Effector memory CD8-positive, alpha-beta T cell (primary cell): ENCODE data around the gene ZNF274.
"Not testable (repeated sequence)": the region's sequence is repeated elsewhere in the genome, so short reads cannot be mapped to it uniquely, and the experiment has no call there.

Experiments
- ATAC-seq: fragments of 150-1000 bp; cut with Tn5 transposase; replicated peaks from 2 replicates; pipeline ENCODE4 v1.10.0; 2021; ENCODE audit warnings: mild to moderate bottlenecking, moderate library complexity
- DNase-seq, 3 experiments: peaks; one replicate each; pipeline ENCODE4 v3.0.0; 2021
- H3K27ac Mint-ChIP-seq, 2 donors: one replicate each; pipeline ENCODE4 v1.8.0; 2022; ENCODE audit warnings: mild to moderate bottlenecking in 2 of 2, mixed read lengths in 2 of 2, moderate library complexity in 2 of 2
- H3K27me3 Mint-ChIP-seq, 2 donors: one replicate each; pipeline ENCODE4 v1.8.0; 2022; ENCODE audit warnings: mixed read lengths in 2 of 2
- H3K36me3 Mint-ChIP-seq: one replicate; pipeline ENCODE4 v1.8.0; 2022; ENCODE audit warnings: mild to moderate bottlenecking, moderate library complexity, mixed read lengths; ENCODE audit not compliant: insufficient read depth
- H3K4me1 Mint-ChIP-seq, 2 donors: one replicate each; pipeline ENCODE4 v1.8.0; 2022; ENCODE audit warnings: low read depth in 2 of 2, mixed read lengths in 2 of 2
- H3K4me3 Mint-ChIP-seq, 2 donors: one replicate each; pipeline ENCODE4 v1.8.0; 2022; ENCODE audit warnings: mild to moderate bottlenecking in 2 of 2, mixed read lengths in 2 of 2, moderate library complexity in 2 of 2
- H3K9me3 Mint-ChIP-seq, 2 donors: one replicate each; pipeline ENCODE4 v1.8.0; 2022; ENCODE audit warnings: mixed read lengths in 2 of 2

Gene ZNF274

GRCh38 chr19:58227964-58228584 lies 45.2 kb downstream of the ZNF274 start:
- H3K9me3 Mint-ChIP-seq = peaks cover 1 to 7% of the 10 kb centered on the region in 2 donors
- ATAC-seq (no peak), DNase-seq (no peak)
- H3K4me3 Mint-ChIP-seq = peak overlapping the region; percentile 95 to 97
- peak overlapping the region; percentile 96 for H3K27ac Mint-ChIP-seq
- H3K4me1 Mint-ChIP-seq = peaks cover 19 to 23% of the 10 kb centered on the region in 2 donors
- peaks cover 24% of the 10 kb centered on the region for H3K36me3 Mint-ChIP-seq
- H3K27me3 Mint-ChIP-seq = no peaks in the 10 kb centered on the region

- peaks cover 19 to 23% of the 10 kb centered on the region in 2 donors for H3K4me1 Mint-ChIP-seq
- peak; percentile 78 for ATAC-seq
- H3K4me3 Mint-ChIP-seq = peak within 1 kb of the TSS; percentile 95 to 97
- peak within 1 kb of the TSS; percentile 96 for H3K27ac Mint-ChIP-seq
- peak; percentile 14 to 33 (median 23) for DNase-seq
- H3K9me3 Mint-ChIP-seq = peaks cover 1 to 7% of the 10 kb centered on the region in 2 donors
- peaks cover 24% of the 10 kb centered on the region for H3K36me3 Mint-ChIP-seq
- no peaks in the 10 kb centered on the region for H3K27me3 Mint-ChIP-seq
Observed at GRCh38 chr19:58228585-58229254, 45.9 kb downstream of the ZNF274 start, which contains the start of gene ZNF544. TSS of gene ZNF544 (plus strand) at chr19:58228914. CDS start at chr19:58244024, 15,110 bp downstream.

- H3K9me3 Mint-ChIP-seq = peaks cover 1 to 10% of the 10 kb centered on the region in 2 donors
- peak; percentile 24 for ATAC-seq
Observed at GRCh38 chr19:58229255-58229639, 46.4 kb downstream of the ZNF274 start.

GRCh38 chr19:58237324-58237723 lies 54.5 kb downstream of the ZNF274 start:
- Mint-ChIP-seq H3K36me3 (peaks cover 41% of the 10 kb centered on the region), H3K27me3 (no peaks in the 10 kb centered on the region), H3K27ac (no peak overlapping the region), H3K4me1 (peaks cover 0 to 4% of the 10 kb centered on the region in 2 donors), H3K9me3 (peaks cover 0 to 7% of the 10 kb centered on the region in 2 donors), H3K4me3 (no peak overlapping the region)
- ATAC-seq (no peak), DNase-seq (no peak)

More at GRCh38 chr19:58229255-58229639, 46.4 kb downstream of the ZNF274 start:
- Mint-ChIP-seq H3K4me1 (peaks cover 20 to 23% of the 10 kb centered on the region in 2 donors), H3K4me3 (peak overlapping the region; percentile 95 to 97), H3K36me3 (peaks cover 24% of the 10 kb centered on the region), H3K27ac (peak overlapping the region; percentile 96), H3K27me3 (no peaks in the 10 kb centered on the region)
- DNase-seq = no peak

GRCh38 chr19:58243351-58243750 lies 60.5 kb downstream of the ZNF274 start:
- ATAC-seq = no peak
- Mint-ChIP-seq H3K27me3 (no peaks in the 10 kb centered on the region), H3K36me3 (peaks cover 61% of the 10 kb centered on the region), H3K27ac (no peak overlapping the region), H3K9me3 (peaks cover 4 to 5% of the 10 kb centered on the region in 2 donors), H3K4me3 (no peak overlapping the region), H3K4me1 (no peaks in the 10 kb centered on the region)
- DNase-seq = no peak

GRCh38 chr19:58248886-58249285 lies 66.0 kb downstream of the ZNF274 start:
- H3K27ac Mint-ChIP-seq = no peak overlapping the region

DNA sequence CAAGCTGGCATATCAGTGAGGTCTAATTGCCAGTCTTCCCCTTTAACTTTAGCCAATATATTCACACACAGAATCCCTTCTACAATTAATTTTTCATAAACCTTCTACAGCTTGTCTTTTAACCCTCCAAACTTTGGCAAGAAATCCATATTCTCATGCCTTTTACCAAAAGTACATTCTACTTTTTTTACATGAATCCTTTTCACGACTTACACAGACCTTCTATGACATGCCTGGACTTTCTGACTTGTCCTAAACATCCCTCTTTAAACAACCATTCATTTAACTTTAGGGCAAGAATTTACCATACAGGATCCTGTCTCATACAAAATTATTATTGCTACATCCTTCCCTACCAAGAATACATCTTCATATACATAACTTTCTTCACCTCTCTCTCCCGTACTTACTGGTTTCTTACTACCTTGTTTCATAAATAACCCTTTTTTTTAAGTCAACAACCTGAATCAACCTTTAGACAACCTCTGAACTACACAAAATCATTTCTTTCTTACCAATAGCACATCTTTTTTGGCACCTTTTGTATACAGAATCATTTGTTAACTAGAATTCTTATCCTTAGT lies 69.3 kb downstream of the ZNF274 start:
- Mint-ChIP-seq H3K36me3 (peaks cover 36% of the 10 kb centered on the region), H3K4me1 (no peaks in the 10 kb centered on the region), H3K4me3 (no peak overlapping the region), H3K9me3 (peaks cover 8 to 12% of the 10 kb centered on the region in 2 donors), H3K27me3 (no peaks in the 10 kb centered on the region), H3K27ac (no peak overlapping the region)
- DNase-seq (no peak), ATAC-seq (no peak)

More at GRCh38 chr19:58248886-58249285, 66.0 kb downstream of the ZNF274 start:
- no peak for ATAC-seq
- H3K4me1 Mint-ChIP-seq = no peaks in the 10 kb centered on the region
- no peak overlapping the region for H3K4me3 Mint-ChIP-seq
- peaks cover 12 to 13% of the 10 kb centered on the region in 2 donors for H3K9me3 Mint-ChIP-seq
- no peaks in the 10 kb centered on the region for H3K27me3 Mint-ChIP-seq
- peaks cover 51% of the 10 kb centered on the region for H3K36me3 Mint-ChIP-seq
- no peak for DNase-seq

- not testable (repeated sequence) for DNase-seq, H3K27me3 Mint-ChIP-seq, H3K4me1 Mint-ChIP-seq, H3K27ac Mint-ChIP-seq, H3K4me3 Mint-ChIP-seq, ATAC-seq
- H3K36me3 Mint-ChIP-seq = peaks cover 34% of the 10 kb centered on the region
- peaks cover 10 to 11% of the 10 kb centered on the region in 2 donors for H3K9me3 Mint-ChIP-seq
Observed at GRCh38 chr19:58258259-58258658, 75.4 kb downstream of the ZNF274 start.

DNA sequence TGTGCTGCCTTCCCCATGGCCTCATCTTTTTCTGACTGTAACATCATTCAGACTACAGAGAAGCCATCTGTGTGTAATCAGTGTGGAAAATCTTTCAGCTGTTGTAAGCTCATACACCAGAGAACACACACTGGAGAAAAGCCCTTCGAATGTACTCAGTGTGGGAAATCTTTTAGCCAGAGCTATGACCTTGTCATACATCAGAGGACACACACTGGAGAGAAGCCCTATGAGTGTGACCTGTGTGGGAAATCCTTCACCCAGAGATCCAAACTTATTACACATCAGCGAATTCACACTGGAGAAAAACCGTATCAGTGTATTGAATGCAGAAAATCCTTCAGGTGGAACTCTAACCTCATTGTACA lies 78.7 kb downstream of the ZNF274 start:
- Mint-ChIP-seq H3K9me3 (peaks cover 7 to 10% of the 10 kb centered on the region in 2 donors), H3K27me3 (no peaks in the 10 kb centered on the region), H3K36me3 (peaks cover 24% of the 10 kb centered on the region), H3K27ac (no peak overlapping the region), H3K4me3 (no peak overlapping the region), H3K4me1 (peaks cover 0 to 4% of the 10 kb centered on the region in 2 donors)
- no peak for ATAC-seq
- no peak for DNase-seq

GRCh38 chr19:58261968-58262921 lies 79.4 kb downstream of the ZNF274 start:
- H3K27me3 Mint-ChIP-seq = no peaks in the 10 kb centered on the region
- H3K4me3 Mint-ChIP-seq = no peak overlapping the region
- DNase-seq (no peak), ATAC-seq (no peak)
- H3K27ac Mint-ChIP-seq = no peak overlapping the region
- H3K9me3 Mint-ChIP-seq = peaks cover 7 to 9% of the 10 kb centered on the region in 2 donors
- H3K36me3 Mint-ChIP-seq = peaks cover 24% of the 10 kb centered on the region
- peaks cover 0 to 4% of the 10 kb centered on the region in 2 donors for H3K4me1 Mint-ChIP-seq

DNA sequence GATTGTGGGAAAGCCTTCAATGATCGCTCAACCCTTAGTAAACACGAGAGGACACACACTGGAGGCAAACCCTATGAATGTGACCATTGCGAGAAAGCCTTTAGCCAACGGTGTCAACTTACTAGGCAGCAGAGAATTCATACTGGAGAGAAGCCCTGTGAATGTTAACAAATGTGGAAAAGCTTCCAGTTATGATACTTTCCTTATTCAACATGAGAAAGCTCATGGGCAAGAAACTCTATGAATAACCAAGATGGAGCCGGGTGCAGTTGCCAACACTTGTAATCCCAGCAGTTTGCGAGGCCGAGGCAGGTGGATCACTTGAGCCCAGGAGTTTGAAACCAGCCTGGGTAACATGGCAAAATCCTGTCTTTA lies 80.0 kb downstream of the ZNF274 start:
- Mint-ChIP-seq H3K4me3 (no peak overlapping the region), H3K9me3 (peaks cover 3% of the 10 kb centered on the region in 2 donors), H3K27ac (no peak overlapping the region), H3K4me1 (peaks cover 0 to 1% of the 10 kb centered on the region in 2 donors), H3K27me3 (no peaks in the 10 kb centered on the region), H3K36me3 (peaks cover 27% of the 10 kb centered on the region)
- ATAC-seq (no peak), DNase-seq (no peak)
